PC-9 (cell line): Measurements from ENCODE around the gene SLC43A3. TPM values are rescaled to one million over a fixed set of nuclear protein-coding genes. Genes with fewer than 3 reads are reported as not detected.
A peak's percentile ranks its signal among the peaks of the same experiment; 100 is the strongest.
"Not testable (repeated sequence)": the region's sequence is repeated elsewhere in the genome, so short reads cannot be mapped to it uniquely, and the experiment has no call there.

Source experiments
- BruUV-seq: library from RNA; stranded (reverse); fragments of 400-500 nt; replicated peaks from 2 replicates; lab custom pipeline; 2021; lab: Mats Ljungman, UMichigan
- CTCF ChIA-PET: fragments of 300-600 bp; sonication (Branson Sonifier 250); formaldehyde crosslinking; loops from one replicate; lab custom pipeline; 2022; ENCODE audit warnings: antibody characterized with exemption; lab: Charles Lee
- POLR2A ChIA-PET: fragments of 300-600 bp; sonication (Branson Sonifier 250); formaldehyde crosslinking; loops from one replicate; lab custom pipeline; 2022; ENCODE audit warnings: antibody characterized with exemption; ENCODE audit not compliant: unreplicated experiment; lab: Charles Lee
- DNase-seq, 2 experiments: peaks; one replicate each; pipeline versions ENCODE4 v3.0.0 to v3.0.0-alpha.2; 2015 to 2022; ENCODE audit warnings: mixed read lengths in 1 of 2
- H2AFZ ChIP-seq: fragments of 200-600 bp; sonication (generic); 2 replicates; pipeline ENCODE4 v1.8.1; 2017; ENCODE audit warnings: antibody characterized with exemption
- H3F3A ChIP-seq: fragments of 200-600 bp; sonication (generic); 2 replicates; pipeline ENCODE4 v1.8.1; 2017; ENCODE audit warnings: antibody characterized with exemption, mild to moderate bottlenecking, low read depth; ENCODE audit not compliant: insufficient read depth
- H3K27ac ChIP-seq: fragments of 200-600 bp; sonication (generic); 2 replicates; pipeline ENCODE4 v1.6.1; 2016; ENCODE audit warnings: mixed run types
- H3K27me3 ChIP-seq: fragments of 200-600 bp; sonication (generic); 2 replicates; pipeline ENCODE4 v1.6.1; 2016; ENCODE audit warnings: low read depth, mixed run types; ENCODE audit not compliant: insufficient read depth
- H3K36me3 ChIP-seq: fragments of 200-600 bp; sonication (generic); 2 replicates; pipeline ENCODE4 v1.6.1; 2016; ENCODE audit warnings: low read depth, mixed run types
- H3K4me1 ChIP-seq: fragments of 200-600 bp; sonication (generic); replicated peaks from 2 replicates; pipeline ENCODE4 v1.6.1; 2016; ENCODE audit warnings: mixed run types; ENCODE audit not compliant: insufficient read depth
- H3K4me2 ChIP-seq: fragments of 200-600 bp; sonication (generic); 2 replicates; pipeline ENCODE4 v1.6.1; 2017; ENCODE audit warnings: mixed run types
- H3K4me3 ChIP-seq: fragments of 200-600 bp; sonication (generic); 2 replicates; pipeline ENCODE4 v1.6.1; 2016; ENCODE audit warnings: mixed run types
- H3K79me2 ChIP-seq: fragments of 200-600 bp; sonication (generic); 2 replicates; pipeline ENCODE4 v1.6.1; 2017; ENCODE audit warnings: low read depth, mixed run types
- H3K9me2 ChIP-seq: fragments of 200-600 bp; sonication (generic); 2 replicates; pipeline ENCODE4 v1.8.1; 2017; ENCODE audit warnings: mild to moderate bottlenecking; ENCODE audit not compliant: insufficient read depth
- H3K9me3 ChIP-seq: fragments of 200-600 bp; sonication (generic); 2 replicates; pipeline ENCODE4 v1.8.1; 2016; ENCODE audit warnings: low read depth; ENCODE audit not compliant: insufficient read depth
- H4K20me1 ChIP-seq: fragments of 200-600 bp; sonication (generic); 2 replicates; pipeline ENCODE4 v1.8.1; 2017; ENCODE audit not compliant: insufficient read depth
- EZH2 ChIP-seq: fragments of 200-600 bp; sonication (generic); IDR thresholded peaks from 2 replicates; pipeline ENCODE4 v1.8.0; 2017; ENCODE audit warnings: antibody characterized with exemption, low read depth
- intact Hi-C: fragments of 100-400 bp; cut with micrococcal nuclease; formaldehyde crosslinking; loops from one replicate; pipeline ENCODE4 v1.10.0; 2022; ENCODE audit not compliant: unreplicated experiment
- total RNA-seq: library from RNA; stranded (reverse); gene quantifications from 2 replicates; pipeline ENCODE4 v1.2.3, GENCODE V29; 2021
- TF ChIP-seq, protein P1 (sequence below): fragments of 200-600 bp; sonication (generic); conservative IDR thresholded peaks from 2 replicates; pipeline ENCODE4 v1.6.1; 2017; ENCODE audit warnings: mixed run types, antibody characterized with exemption, mild to moderate bottlenecking, moderate library complexity

Gene SLC43A3
- total RNA-seq, 1 experiment from 2014 or later = 41.3 TPM

DNA sequence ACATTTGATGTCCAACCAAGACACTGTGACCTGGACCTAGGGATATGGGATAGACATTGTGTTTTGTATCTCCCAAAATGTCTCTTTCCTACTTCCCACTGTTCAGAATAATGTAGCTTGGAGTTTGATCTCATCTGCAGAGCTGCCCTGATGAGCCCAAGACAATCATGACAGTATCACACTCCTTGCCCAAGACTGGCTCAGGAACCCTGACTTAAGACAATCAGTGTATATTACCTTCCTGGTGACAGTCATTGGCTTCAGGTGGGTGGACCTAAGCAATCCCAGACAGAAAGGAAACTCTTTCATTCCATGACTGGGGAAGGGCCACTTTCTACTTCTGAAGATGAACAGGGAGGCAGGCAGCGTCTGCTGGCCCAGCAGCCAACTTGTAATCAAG, 19.1 kb upstream of the SLC43A3 start:
- Histone ChIP-seq H4K20me1 (no peaks in the 10 kb centered on the region), H3F3A (peaks cover 12% of the 10 kb centered on the region; the same call in 1 of the 2 replicates), H3K4me2 (no peak overlapping the region), H3K4me3 (no peak overlapping the region), H3K9me2 (no peaks in the 10 kb centered on the region), H3K27ac (no peak overlapping the region), H3K36me3 (no peaks in the 10 kb centered on the region), H2AFZ (no peak overlapping the region), H3K27me3 (no peaks in the 10 kb centered on the region), H3K79me2 (no peaks in the 10 kb centered on the region), H3K9me3 (no peaks in the 10 kb centered on the region), H3K4me1 (peaks cover 32% of the 10 kb centered on the region)
- POLR2A ChIA-PET = no interaction called here
- DNase-seq = no peak
- intact Hi-C loops = no loop called here
- TF ChIP-seq EZH2 = no peak
- TF ChIP-seq, protein P1, sequence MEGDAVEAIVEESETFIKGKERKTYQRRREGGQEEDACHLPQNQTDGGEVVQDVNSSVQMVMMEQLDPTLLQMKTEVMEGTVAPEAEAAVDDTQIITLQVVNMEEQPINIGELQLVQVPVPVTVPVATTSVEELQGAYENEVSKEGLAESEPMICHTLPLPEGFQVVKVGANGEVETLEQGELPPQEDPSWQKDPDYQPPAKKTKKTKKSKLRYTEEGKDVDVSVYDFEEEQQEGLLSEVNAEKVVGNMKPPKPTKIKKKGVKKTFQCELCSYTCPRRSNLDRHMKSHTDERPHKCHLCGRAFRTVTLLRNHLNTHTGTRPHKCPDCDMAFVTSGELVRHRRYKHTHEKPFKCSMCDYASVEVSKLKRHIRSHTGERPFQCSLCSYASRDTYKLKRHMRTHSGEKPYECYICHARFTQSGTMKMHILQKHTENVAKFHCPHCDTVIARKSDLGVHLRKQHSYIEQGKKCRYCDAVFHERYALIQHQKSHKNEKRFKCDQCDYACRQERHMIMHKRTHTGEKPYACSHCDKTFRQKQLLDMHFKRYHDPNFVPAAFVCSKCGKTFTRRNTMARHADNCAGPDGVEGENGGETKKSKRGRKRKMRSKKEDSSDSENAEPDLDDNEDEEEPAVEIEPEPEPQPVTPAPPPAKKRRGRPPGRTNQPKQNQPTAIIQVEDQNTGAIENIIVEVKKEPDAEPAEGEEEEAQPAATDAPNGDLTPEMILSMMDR = no peak
- BruUV-seq = no TSS peak
- CTCF ChIA-PET = no interaction called here

GRCh38 chr11:57445122-57445394, 18.1 kb upstream of the SLC43A3 start:
- H3K4me3 ChIP-seq, H3K9me2 ChIP-seq, H3K9me3 ChIP-seq, intact Hi-C loops, H4K20me1 ChIP-seq, H2AFZ ChIP-seq, DNase-seq, BruUV-seq, H3K79me2 ChIP-seq, POLR2A ChIA-PET, H3K36me3 ChIP-seq, CTCF ChIA-PET, H3K27me3 ChIP-seq: not testable (repeated sequence)
- Histone ChIP-seq H3F3A (peaks cover 12% of the 10 kb centered on the region; the same call in 1 of the 2 replicates), H3K4me2 (peak overlapping the region; percentile 32), H3K27ac (peak overlapping the region; percentile 62), H3K4me1 (peaks cover 36% of the 10 kb centered on the region)

DNA sequence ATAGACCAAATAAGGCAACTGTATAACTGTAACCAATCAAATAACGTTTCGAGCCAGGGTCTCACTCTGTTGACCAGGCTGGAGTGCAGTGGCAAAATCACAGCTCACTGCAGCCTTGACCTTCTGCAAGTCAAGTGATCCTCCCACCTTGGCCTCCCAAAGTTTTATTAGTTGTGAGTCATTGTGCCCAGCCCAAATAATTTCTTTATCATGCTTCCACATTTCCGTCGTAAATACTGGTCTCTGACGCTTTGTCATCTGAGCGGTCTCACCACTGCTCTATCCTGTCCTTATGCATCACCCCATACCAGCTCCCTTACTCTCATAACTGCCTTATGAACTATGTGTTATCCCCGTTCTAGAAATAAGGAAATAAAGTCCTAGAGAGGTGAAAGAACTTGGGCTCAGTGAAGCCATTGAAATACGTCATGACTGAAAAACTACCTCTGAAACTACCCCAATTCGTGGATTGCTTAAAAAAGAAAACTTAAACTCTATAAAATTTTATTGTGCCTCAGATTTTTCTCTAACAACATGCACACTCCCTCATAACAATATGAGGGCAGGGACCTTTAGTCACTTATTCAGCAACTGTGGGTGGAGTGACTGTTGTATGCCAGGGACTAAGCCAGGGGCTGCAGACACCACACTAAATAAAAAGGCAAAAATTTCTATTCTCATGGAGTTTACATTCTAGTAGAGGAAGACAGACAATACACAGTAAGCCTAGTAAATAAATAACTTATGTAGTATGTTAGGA, 17.6 kb upstream of the SLC43A3 start:
- Histone ChIP-seq H3K4me1 (peaks cover 36% of the 10 kb centered on the region), H3K9me3 (no peaks in the 10 kb centered on the region), H3K27me3 (no peaks in the 10 kb centered on the region), H2AFZ (no peak overlapping the region; the same call in 1 of the 2 replicates), H3K9me2 (no peaks in the 10 kb centered on the region), H4K20me1 (no peaks in the 10 kb centered on the region), H3K4me3 (no peak overlapping the region), H3F3A (peaks cover 12% of the 10 kb centered on the region; the same call in 1 of the 2 replicates), H3K36me3 (no peaks in the 10 kb centered on the region), H3K4me2 (peak overlapping the region; percentile 32), H3K27ac (peak overlapping the region; percentile 62), H3K79me2 (no peaks in the 10 kb centered on the region)
- no TSS peak for BruUV-seq
- DNase-seq = peak in 1 of 2 experiments; percentile 93
- ChIA-PET POLR2A (no interaction called here), CTCF (no interaction called here)
- TF ChIP-seq EZH2 = no peak
- TF ChIP-seq, protein P1 = no peak
- intact Hi-C loops = no loop called here
